ENCODE data around the gene ARHGAP21.

The ARHGAP21 gene

GRCh38 chr10:24685958-24686540 lies 37.6 kb downstream of the ARHGAP21 start:
- Histone ChIP-seq H3K27ac (no peak overlapping the region), H3K4me3 (no peak overlapping the region), H3K9ac (ENCODE audit: insufficient read length) (no peak overlapping the region), H3K36me3 (ENCODE audit: insufficient read depth, low read length) (no peaks in the 10 kb centered on the region), H3K9me3 (ENCODE audit: low read depth, low read length) (no peaks in the 10 kb centered on the region)
- no peak for DNase-seq (ENCODE audit: low read depth, low spot score)
- TF ChIP-seq FOXP2 (optimal IDR thresholded peaks at IDR 0.05; ENCODE audit: control extremely low read depth, extremely low read length, insufficient read depth) (no peak), EZH2 (IDR thresholded peaks at IDR 0.05) (no peak), POLR2AphosphoS5 (IDR thresholded peaks at IDR 0.05; ENCODE audit: borderline replicate concordance, low read depth, low read length) (no peak)

- no peaks in the 10 kb centered on the region for H3K9me3 ChIP-seq (ENCODE audit: low read depth, low read length)
- H3K27ac ChIP-seq: no peak overlapping the region
- no peak overlapping the region for H3K4me3 ChIP-seq
- H3K9ac ChIP-seq (ENCODE audit: insufficient read length): no peak overlapping the region
- DNase-seq (ENCODE audit: low read depth, low spot score): no peak
- no peak for TF ChIP-seq EZH2 (IDR thresholded peaks at IDR 0.05)
- no peak for TF ChIP-seq FOXP2 (optimal IDR thresholded peaks at IDR 0.05; ENCODE audit: control extremely low read depth, extremely low read length, insufficient read depth)
- H3K36me3 ChIP-seq (ENCODE audit: insufficient read depth, low read length): no peaks in the 10 kb centered on the region
Observed at GRCh38 chr10:24683554-24683953, 40.1 kb downstream of the ARHGAP21 start.

- TF ChIP-seq POLR2AphosphoS5 (IDR thresholded peaks at IDR 0.05; ENCODE audit: borderline replicate concordance, low read depth, low read length) (no peak), FOXP2 (optimal IDR thresholded peaks at IDR 0.05; ENCODE audit: control extremely low read depth, extremely low read length, insufficient read depth) (no peak)
- Histone ChIP-seq H3K27ac (peak overlapping the region; percentile 42; the same call in 1 of the 2 replicates), H3K36me3 (ENCODE audit: insufficient read depth, low read length) (no peaks in the 10 kb centered on the region), H3K9me3 (ENCODE audit: low read depth, low read length) (no peaks in the 10 kb centered on the region), H3K9ac (ENCODE audit: insufficient read length) (no peak overlapping the region), H3K4me3 (no peak overlapping the region)
- DNase-seq (ENCODE audit: low read depth, low spot score): no peak
Observed at GRCh38 chr10:24681572-24682088, 42.1 kb downstream of the ARHGAP21 start.

GRCh38 chr10:24680647-24681524 lies 42.8 kb downstream of the ARHGAP21 start:
- H3K9ac ChIP-seq (ENCODE audit: insufficient read length): no peak overlapping the region
- TF ChIP-seq EZH2 (IDR thresholded peaks at IDR 0.05) (no peak), FOXP2 (optimal IDR thresholded peaks at IDR 0.05; ENCODE audit: control extremely low read depth, extremely low read length, insufficient read depth) (no peak), POLR2AphosphoS5 (IDR thresholded peaks at IDR 0.05; ENCODE audit: borderline replicate concordance, low read depth, low read length) (no peak)
- H3K27ac ChIP-seq: peak overlapping the region; percentile 42; the same call in 1 of the 2 replicates
- no peaks in the 10 kb centered on the region for H3K36me3 ChIP-seq (ENCODE audit: insufficient read depth, low read length)
- no peak for DNase-seq (ENCODE audit: low read depth, low spot score)
- no peak overlapping the region for H3K4me3 ChIP-seq
- no peaks in the 10 kb centered on the region for H3K9me3 ChIP-seq (ENCODE audit: low read depth, low read length)

- no peak overlapping the region for H3K27ac ChIP-seq
- no peak for TF ChIP-seq POLR2AphosphoS5 (IDR thresholded peaks at IDR 0.05; ENCODE audit: borderline replicate concordance, low read depth, low read length)
- no peak for TF ChIP-seq EZH2 (IDR thresholded peaks at IDR 0.05)
- TF ChIP-seq FOXP2 (optimal IDR thresholded peaks at IDR 0.05; ENCODE audit: control extremely low read depth, extremely low read length, insufficient read depth): no peak
- H3K9me3 ChIP-seq (ENCODE audit: low read depth, low read length): no peaks in the 10 kb centered on the region
- H3K36me3 ChIP-seq (ENCODE audit: insufficient read depth, low read length): no peaks in the 10 kb centered on the region
- H3K9ac ChIP-seq (ENCODE audit: insufficient read length): no peak overlapping the region
- no peak for DNase-seq (ENCODE audit: low read depth, low spot score)
- no peak overlapping the region for H3K4me3 ChIP-seq
Observed at GRCh38 chr10:24678757-24679156, 44.9 kb downstream of the ARHGAP21 start.

GRCh38 chr10:24674892-24675632 lies 48.6 kb downstream of the ARHGAP21 start:
- Histone ChIP-seq H3K9me3 (ENCODE audit: low read depth, low read length) (no peaks in the 10 kb centered on the region), H3K27ac (no peak overlapping the region), H3K36me3 (ENCODE audit: insufficient read depth, low read length) (no peaks in the 10 kb centered on the region), H3K4me3 (no peak overlapping the region), H3K9ac (ENCODE audit: insufficient read length) (no peak overlapping the region)
- DNase-seq (ENCODE audit: low read depth, low spot score): no peak
- TF ChIP-seq POLR2AphosphoS5 (IDR thresholded peaks at IDR 0.05; ENCODE audit: borderline replicate concordance, low read depth, low read length) (no peak), FOXP2 (optimal IDR thresholded peaks at IDR 0.05; ENCODE audit: control extremely low read depth, extremely low read length, insufficient read depth) (no peak)

- TF ChIP-seq FOXP2 (optimal IDR thresholded peaks at IDR 0.05; ENCODE audit: control extremely low read depth, extremely low read length, insufficient read depth): no peak
- TF ChIP-seq POLR2AphosphoS5 (IDR thresholded peaks at IDR 0.05; ENCODE audit: borderline replicate concordance, low read depth, low read length): no peak
- no peak for TF ChIP-seq EZH2 (IDR thresholded peaks at IDR 0.05)
Observed at GRCh38 chr10:24670964-24671670, 52.6 kb downstream of the ARHGAP21 start.

More at GRCh38 chr10:24670964-24671670, 52.6 kb downstream of the ARHGAP21 start:
- peaks cover 3% of the 10 kb centered on the region; the same call in 1 of the 2 replicates for H3K36me3 ChIP-seq (ENCODE audit: insufficient read depth, low read length)
- DNase-seq (ENCODE audit: low read depth, low spot score): no peak
- H3K4me3 ChIP-seq: no peak overlapping the region
- no peaks in the 10 kb centered on the region for H3K9me3 ChIP-seq (ENCODE audit: low read depth, low read length)
- no peak overlapping the region for H3K27ac ChIP-seq
- H3K9ac ChIP-seq (ENCODE audit: insufficient read length): no peak overlapping the region

Data from SK-N-MC (cell line).